ENCODE data around the gene R3HDML. TPM values are rescaled to one million over a fixed set of nuclear protein-coding genes. Genes with fewer than 3 reads are reported as not detected.

Gene R3HDML
- total and polyA plus RNA-seq, 2 of the 13 experiments (the other 11 are each of a cell fraction or from before 2014, with no cell fraction given) = not detected

DNA sequence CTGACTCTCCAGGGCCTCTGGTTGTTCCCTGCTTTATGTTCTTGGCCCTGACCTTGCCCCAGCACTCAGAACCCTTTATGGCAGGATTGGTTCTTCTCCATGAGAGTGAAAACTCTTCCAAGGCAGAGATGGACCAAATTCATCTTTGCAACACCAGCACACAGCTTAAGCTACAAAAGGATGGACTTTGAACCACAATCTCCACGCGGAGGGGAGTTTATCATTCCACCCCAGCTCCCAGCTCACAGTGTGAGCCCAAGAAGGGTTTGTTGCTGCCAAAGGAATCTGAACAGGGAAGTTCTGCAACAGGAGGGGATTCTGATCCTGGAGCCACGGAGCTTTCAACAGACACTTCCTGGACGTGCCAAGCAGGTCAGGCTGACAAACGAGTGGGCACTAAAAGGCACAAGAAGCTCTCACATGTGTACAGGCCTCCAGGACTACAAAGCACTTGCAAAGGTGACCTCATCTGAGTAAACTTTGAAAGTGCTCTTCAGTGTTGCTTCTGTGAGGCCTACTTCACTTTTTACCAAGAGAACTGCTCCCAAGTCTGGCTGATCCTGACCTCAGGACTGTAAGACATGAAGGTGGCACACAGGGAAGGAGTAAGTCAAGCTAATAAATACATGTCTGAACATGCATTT lies 34.7 kb upstream of the R3HDML start (continued):
- TF ChIP-seq, protein P1, sequence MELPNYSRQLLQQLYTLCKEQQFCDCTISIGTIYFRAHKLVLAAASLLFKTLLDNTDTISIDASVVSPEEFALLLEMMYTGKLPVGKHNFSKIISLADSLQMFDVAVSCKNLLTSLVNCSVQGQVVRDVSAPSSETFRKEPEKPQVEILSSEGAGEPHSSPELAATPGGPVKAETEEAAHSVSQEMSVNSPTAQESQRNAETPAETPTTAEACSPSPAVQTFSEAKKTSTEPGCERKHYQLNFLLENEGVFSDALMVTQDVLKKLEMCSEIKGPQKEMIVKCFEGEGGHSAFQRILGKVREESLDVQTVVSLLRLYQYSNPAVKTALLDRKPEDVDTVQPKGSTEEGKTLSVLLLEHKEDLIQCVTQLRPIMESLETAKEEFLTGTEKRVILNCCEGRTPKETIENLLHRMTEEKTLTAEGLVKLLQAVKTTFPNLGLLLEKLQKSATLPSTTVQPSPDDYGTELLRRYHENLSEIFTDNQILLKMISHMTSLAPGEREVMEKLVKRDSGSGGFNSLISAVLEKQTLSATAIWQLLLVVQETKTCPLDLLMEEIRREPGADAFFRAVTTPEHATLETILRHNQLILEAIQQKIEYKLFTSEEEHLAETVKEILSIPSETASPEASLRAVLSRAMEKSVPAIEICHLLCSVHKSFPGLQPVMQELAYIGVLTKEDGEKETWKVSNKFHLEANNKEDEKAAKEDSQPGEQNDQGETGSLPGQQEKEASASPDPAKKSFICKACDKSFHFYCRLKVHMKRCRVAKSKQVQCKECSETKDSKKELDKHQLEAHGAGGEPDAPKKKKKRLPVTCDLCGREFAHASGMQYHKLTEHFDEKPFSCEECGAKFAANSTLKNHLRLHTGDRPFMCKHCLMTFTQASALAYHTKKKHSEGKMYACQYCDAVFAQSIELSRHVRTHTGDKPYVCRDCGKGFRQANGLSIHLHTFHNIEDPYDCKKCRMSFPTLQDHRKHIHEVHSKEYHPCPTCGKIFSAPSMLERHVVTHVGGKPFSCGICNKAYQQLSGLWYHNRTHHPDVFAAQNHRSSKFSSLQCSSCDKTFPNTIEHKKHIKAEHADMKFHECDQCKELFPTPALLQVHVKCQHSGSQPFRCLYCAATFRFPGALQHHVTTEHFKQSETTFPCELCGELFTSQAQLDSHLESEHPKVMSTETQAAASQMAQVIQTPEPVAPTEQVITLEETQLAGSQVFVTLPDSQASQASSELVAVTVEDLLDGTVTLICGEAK (IDR thresholded peaks at IDR 0.05) = no peak
- TF ChIP-seq, protein P1 (CRISPR knock-in tag; IDR thresholded peaks at IDR 0.05) = peak; percentile 68
- no peak for TF ChIP-seq SUZ12 (IDR thresholded peaks at IDR 0.05; ENCODE audit: low read depth, low read length)
- TF ChIP-seq, protein P2, sequence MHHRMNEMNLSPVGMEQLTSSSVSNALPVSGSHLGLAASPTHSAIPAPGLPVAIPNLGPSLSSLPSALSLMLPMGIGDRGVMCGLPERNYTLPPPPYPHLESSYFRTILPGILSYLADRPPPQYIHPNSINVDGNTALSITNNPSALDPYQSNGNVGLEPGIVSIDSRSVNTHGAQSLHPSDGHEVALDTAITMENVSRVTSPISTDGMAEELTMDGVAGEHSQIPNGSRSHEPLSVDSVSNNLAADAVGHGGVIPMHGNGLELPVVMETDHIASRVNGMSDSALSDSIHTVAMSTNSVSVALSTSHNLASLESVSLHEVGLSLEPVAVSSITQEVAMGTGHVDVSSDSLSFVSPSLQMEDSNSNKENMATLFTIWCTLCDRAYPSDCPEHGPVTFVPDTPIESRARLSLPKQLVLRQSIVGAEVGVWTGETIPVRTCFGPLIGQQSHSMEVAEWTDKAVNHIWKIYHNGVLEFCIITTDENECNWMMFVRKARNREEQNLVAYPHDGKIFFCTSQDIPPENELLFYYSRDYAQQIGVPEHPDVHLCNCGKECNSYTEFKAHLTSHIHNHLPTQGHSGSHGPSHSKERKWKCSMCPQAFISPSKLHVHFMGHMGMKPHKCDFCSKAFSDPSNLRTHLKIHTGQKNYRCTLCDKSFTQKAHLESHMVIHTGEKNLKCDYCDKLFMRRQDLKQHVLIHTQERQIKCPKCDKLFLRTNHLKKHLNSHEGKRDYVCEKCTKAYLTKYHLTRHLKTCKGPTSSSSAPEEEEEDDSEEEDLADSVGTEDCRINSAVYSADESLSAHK (CRISPR knock-in tag; IDR thresholded peaks at IDR 0.05; ENCODE audit: borderline replicate concordance) = no peak; the same call in 1 of the 2 replicates
- TF ChIP-seq, protein P3, sequence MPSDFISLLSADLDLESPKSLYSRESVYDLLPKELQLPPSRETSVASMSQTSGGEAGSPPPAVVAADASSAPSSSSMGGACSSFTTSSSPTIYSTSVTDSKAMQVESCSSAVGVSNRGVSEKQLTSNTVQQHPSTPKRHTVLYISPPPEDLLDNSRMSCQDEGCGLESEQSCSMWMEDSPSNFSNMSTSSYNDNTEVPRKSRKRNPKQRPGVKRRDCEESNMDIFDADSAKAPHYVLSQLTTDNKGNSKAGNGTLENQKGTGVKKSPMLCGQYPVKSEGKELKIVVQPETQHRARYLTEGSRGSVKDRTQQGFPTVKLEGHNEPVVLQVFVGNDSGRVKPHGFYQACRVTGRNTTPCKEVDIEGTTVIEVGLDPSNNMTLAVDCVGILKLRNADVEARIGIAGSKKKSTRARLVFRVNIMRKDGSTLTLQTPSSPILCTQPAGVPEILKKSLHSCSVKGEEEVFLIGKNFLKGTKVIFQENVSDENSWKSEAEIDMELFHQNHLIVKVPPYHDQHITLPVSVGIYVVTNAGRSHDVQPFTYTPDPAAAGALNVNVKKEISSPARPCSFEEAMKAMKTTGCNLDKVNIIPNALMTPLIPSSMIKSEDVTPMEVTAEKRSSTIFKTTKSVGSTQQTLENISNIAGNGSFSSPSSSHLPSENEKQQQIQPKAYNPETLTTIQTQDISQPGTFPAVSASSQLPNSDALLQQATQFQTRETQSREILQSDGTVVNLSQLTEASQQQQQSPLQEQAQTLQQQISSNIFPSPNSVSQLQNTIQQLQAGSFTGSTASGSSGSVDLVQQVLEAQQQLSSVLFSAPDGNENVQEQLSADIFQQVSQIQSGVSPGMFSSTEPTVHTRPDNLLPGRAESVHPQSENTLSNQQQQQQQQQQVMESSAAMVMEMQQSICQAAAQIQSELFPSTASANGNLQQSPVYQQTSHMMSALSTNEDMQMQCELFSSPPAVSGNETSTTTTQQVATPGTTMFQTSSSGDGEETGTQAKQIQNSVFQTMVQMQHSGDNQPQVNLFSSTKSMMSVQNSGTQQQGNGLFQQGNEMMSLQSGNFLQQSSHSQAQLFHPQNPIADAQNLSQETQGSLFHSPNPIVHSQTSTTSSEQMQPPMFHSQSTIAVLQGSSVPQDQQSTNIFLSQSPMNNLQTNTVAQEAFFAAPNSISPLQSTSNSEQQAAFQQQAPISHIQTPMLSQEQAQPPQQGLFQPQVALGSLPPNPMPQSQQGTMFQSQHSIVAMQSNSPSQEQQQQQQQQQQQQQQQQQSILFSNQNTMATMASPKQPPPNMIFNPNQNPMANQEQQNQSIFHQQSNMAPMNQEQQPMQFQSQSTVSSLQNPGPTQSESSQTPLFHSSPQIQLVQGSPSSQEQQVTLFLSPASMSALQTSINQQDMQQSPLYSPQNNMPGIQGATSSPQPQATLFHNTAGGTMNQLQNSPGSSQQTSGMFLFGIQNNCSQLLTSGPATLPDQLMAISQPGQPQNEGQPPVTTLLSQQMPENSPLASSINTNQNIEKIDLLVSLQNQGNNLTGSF (CRISPR knock-in tag; IDR thresholded peaks at IDR 0.05) = no peak
- TF ChIP-seq ZNF432 (CRISPR knock-in tag; IDR thresholded peaks at IDR 0.05; ENCODE audit: borderline replicate concordance) = no peak
- TF ChIP-seq, protein P4, sequence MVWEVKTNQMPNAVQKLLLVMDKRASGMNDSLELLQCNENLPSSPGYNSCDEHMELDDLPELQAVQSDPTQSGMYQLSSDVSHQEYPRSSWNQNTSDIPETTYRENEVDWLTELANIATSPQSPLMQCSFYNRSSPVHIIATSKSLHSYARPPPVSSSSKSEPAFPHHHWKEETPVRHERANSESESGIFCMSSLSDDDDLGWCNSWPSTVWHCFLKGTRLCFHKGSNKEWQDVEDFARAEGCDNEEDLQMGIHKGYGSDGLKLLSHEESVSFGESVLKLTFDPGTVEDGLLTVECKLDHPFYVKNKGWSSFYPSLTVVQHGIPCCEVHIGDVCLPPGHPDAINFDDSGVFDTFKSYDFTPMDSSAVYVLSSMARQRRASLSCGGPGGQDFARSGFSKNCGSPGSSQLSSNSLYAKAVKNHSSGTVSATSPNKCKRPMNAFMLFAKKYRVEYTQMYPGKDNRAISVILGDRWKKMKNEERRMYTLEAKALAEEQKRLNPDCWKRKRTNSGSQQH (CRISPR knock-in tag; IDR thresholded peaks at IDR 0.05; ENCODE audit: low read depth) = 0 out of 2 replicates have a peak, but pooled peaks have one; percentile 43
- TF ChIP-seq PHF21A (CRISPR knock-in tag; IDR thresholded peaks at IDR 0.05) = peak; percentile 79; the same call in 1 of the 2 replicates
- no peak for TF ChIP-seq ZNF20 (CRISPR knock-in tag; IDR thresholded peaks at IDR 0.05)
- TF ChIP-seq SRSF4 (IDR thresholded peaks at IDR 0.05; ENCODE audit: low read depth, low read length, poor library complexity, severe bottlenecking) = no peak

Data from HepG2 (cell line).